Jurkat, Clone E6-1 (cell line): ENCODE data around the gene CACNA1H.

Experiments used
- DNase-seq: peaks from one replicate; pipeline ENCODE4 v3.0.0-alpha.2; 2011; ENCODE audit warnings: low read depth, low spot score
- H3K4me3 ChIP-seq: 2 replicates; pipeline ENCODE4 v1.5.1; 2011; ENCODE audit warnings: mild to moderate bottlenecking, low read length, control low read depth, moderate library complexity

CACNA1H gene

GRCh38 chr16:1271380-1271723 lies 118.4 kb downstream of the CACNA1H start:
- no peak for DNase-seq
- no peak overlapping the region for H3K4me3 ChIP-seq
